Measurements from ENCODE around the gene ABCG1.

ABCG1 gene

GRCh38 chr21:42263591-42264131 is 44.7 kb downstream of the ABCG1 start:
- H3K4me3 ChIP-seq (ENCODE audit: low read depth, low read length): no peak overlapping the region
- no peak for DNase-seq (ENCODE audit: low read depth)
- TF ChIP-seq CTCF (conservative IDR thresholded peaks at IDR 0.05; ENCODE audit: low read depth, low read length): no peak

- no peak for TF ChIP-seq CTCF (conservative IDR thresholded peaks at IDR 0.05; ENCODE audit: low read depth, low read length)
- no peak for DNase-seq (ENCODE audit: low read depth)
Observed at GRCh38 chr21:42264245-42265195, 45.6 kb downstream of the ABCG1 start.

GRCh38 chr21:42265231-42265812 is 46.4 kb downstream of the ABCG1 start:
- H3K4me3 ChIP-seq (ENCODE audit: low read depth, low read length): no peak overlapping the region
- no peak for TF ChIP-seq CTCF (conservative IDR thresholded peaks at IDR 0.05; ENCODE audit: low read depth, low read length)
- DNase-seq (ENCODE audit: low read depth): no peak

More at GRCh38 chr21:42264245-42265195, 45.6 kb downstream of the ABCG1 start:
- no peak overlapping the region for H3K4me3 ChIP-seq (ENCODE audit: low read depth, low read length)

GRCh38 chr21:42266971-42267556 is 48.1 kb downstream of the ABCG1 start:
- H3K4me3 ChIP-seq (ENCODE audit: low read depth, low read length): no peak overlapping the region
- no peak for DNase-seq (ENCODE audit: low read depth)
- no peak for TF ChIP-seq CTCF (conservative IDR thresholded peaks at IDR 0.05; ENCODE audit: low read depth, low read length)

GRCh38 chr21:42269386-42269785 is 50.4 kb downstream of the ABCG1 start:
- no peak overlapping the region for H3K4me3 ChIP-seq (ENCODE audit: low read depth, low read length)
- no peak for TF ChIP-seq CTCF (conservative IDR thresholded peaks at IDR 0.05; ENCODE audit: low read depth, low read length)
- DNase-seq (ENCODE audit: low read depth): no peak

- no peak for TF ChIP-seq CTCF (conservative IDR thresholded peaks at IDR 0.05; ENCODE audit: low read depth, low read length)
- no peak for DNase-seq (ENCODE audit: low read depth)
- no peak overlapping the region for H3K4me3 ChIP-seq (ENCODE audit: low read depth, low read length)
Observed at GRCh38 chr21:42271065-42271464, 52.1 kb downstream of the ABCG1 start.

All from choroid plexus epithelial cell (primary cell).